NCI-H1694 (cell line): Measurements from ENCODE around the gene COL23A1.

Experiments used
- DNase-seq: peaks from one replicate; lab custom pipeline; 2025; lab: John Stamatoyannopoulos, UW

Gene COL23A1

DNA sequence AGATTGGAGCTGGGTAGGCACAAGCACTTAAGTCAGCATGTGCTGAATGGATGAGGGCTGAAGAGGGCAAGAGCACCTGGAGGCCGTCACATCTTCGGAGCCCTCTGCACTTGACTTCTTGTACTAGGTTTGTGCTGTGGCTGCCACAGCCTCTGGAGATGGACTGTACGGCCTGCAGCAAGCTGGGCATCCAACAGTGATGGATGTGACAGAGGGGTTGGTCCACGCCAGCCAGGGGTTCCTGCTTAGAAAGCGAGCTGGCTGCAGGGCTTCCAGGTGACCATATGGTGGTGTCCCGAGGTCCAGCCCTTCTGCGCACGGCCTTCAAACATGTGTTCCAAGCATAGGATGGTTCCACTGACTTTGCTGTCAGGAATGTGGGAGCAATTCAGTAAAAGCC is 292.4 kb downstream of the COL23A1 start:
- no peak for DNase-seq

DNA sequence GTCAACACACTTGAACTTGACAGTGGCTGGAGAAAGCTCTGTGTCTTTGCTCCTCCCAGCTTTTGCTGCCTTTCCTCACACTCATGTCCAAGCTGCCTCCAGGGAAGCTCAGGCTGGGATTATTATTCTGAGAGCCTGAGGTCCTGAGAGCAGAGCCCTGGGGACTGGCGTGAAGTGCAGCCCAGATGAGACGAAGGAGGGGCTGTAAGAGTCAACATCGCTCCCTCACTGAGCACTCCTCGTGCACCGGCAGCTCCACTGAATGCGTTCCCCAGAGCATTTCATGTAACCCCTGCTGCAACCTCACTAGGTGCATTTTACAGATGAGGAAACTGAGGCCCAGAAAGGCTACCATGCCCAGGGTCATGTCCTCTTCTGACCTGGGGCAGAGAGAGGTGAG is 294.1 kb downstream of the COL23A1 start:
- no peak for DNase-seq

DNA sequence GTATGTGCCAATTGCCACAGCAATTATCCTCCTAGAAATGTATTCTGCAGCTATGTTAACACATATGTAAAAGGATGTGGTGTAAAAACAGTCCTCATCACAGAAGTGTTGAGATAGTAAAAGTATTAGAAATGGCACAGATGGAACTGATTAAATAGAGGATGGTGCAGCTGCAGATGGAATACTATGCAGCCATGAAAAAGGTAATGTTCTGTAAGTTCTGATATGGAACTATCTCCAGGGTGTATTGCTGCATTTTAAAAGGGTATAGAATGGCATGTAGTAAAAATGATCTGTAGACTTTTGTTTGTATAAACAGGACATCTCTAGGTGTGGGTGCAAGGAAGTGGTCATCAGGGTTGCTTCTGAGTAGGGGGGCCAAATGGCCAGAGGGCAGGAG is 294.6 kb downstream of the COL23A1 start:
- no peak for DNase-seq

DNA sequence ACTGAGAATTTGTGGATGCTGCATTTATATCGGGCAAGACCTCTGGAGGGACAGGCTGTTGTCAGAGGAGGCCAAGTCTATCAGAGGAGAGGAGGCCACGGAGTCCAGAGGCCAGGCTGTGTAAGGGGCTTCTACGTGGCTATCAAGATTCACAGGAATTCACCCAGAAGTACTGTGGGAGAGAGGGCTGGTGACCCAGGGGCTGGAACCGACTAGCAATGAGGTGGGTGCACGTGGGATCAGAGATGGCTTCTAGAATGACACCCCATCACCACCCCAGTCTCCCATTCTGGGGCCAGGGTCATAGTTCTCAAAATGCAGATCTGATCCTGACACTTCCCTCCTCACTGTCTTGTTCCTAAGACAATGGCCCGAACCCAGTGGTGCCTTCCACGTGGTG is 296.4 kb downstream of the COL23A1 start:
- DNase-seq = no peak

DNA sequence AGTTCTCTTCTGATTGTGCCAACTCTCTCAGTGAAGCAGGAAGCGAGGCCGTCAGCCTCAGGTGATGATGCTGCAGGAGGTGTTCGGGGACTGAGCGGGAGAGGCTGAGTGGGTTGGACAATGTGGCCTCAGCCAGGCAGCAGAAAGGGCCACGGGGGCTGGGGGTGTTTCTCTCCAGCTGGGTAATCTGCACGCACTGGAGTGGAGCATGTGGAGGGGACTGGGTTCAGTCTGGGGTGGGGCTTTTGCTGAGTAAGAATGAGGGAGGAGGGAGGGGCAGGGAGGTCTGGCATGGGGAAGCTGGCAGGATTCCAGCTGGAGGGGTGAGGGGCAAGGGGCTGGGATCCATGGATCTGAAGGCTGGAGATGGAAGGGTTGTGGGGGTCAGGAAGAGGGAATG is 296.8 kb downstream of the COL23A1 start:
- DNase-seq = no peak

DNA sequence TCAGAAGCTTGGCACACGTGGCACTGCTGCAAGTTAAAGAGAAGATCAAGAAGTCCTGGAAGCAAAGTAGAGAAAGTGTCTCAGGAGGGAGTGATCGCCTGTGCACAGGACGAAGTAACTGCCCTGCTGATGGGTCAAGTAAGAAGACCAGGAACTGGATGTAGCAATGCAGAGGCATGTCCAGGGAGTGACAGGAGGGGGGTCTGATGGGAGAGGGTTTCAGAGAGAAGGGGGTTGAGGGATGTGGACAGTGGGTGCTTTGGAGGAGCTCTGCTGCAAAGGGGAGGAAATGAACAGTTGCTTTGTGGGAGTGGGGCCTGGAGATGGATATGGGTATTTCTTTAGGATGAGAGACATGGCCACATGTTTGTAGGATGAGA is 297.4 kb downstream of the COL23A1 start:
- no peak for DNase-seq

DNA sequence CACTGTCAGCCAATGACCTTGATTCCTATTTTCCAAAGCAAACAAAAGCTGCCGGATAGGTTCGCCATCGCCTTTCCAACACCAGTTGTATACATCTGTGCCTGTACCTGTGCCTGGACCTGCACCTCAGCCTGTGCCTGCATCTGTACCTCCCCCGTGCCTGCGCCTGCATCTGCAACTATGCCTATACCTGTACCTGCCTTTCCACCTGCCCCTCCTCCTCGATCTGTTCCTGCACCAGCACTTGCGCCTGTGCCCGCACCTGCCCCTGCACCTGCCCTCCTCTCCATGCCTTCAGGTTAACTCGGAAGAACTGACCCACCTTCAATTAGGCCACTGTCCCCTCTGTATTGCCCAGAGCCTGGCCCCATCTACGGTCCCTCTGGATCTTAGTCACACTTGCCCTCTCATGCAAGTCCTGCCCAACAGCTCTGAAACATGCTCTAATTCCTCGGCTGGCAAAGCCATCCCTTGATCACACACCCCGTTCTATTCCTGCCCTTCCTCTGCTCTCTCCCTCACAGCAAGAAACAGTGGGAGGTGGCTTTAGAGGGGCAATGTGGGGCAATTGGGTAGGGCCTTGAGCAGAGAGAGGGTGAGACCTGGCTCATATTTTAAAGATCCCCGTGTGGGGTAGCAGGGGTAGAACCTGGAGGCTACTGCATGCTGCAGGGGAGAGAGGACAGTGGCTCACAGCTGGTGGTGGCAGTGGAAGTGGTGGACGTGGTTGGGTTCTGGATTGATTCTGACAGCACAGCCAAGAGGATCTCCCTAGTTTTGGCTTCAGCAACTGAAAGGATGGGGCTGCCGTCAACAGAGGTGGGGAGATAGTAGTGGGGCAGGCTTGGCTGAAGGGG is 298.0 kb downstream of the COL23A1 start:
- DNase-seq = no peak

DNA sequence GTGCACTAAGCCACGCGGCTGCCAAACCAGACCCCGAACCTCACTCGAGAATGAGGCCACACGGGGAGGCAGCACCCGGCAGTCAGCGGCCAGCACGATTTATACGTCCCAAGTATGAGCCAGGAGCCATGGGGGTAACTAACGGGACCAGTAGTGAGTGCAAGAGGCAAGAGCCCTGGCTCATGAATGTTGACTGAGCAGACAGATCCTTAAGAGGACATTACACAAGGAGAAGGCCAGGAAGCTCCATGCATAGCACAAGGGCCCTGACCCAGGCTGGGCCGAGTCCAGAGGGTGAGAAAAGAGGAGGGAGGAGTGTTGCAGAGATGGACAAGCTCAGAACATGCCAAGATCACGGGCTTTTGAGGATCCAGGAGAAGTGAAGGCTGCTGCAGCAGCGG is 299.0 kb downstream of the COL23A1 start:
- no peak for DNase-seq

DNA sequence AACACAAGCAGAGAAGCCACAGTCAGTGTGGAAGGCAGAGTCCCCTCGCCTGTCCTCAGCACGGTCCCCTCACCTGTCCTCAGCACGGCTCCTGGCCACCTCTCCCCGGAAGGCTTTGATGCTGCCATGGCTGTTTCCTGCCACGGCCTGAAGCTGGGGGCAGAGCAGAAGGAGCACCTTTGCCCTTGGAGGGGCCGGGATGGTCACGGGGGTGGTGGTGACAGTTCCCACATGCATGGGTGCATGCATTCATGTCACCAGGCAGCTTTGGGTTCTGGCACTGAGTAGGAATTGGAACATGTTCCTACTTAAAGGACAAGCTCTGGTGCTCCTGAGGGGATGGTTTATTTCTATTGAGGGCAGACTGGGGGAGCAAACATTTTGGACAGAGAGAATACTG is 299.8 kb downstream of the COL23A1 start:
- DNase-seq = no peak

DNA sequence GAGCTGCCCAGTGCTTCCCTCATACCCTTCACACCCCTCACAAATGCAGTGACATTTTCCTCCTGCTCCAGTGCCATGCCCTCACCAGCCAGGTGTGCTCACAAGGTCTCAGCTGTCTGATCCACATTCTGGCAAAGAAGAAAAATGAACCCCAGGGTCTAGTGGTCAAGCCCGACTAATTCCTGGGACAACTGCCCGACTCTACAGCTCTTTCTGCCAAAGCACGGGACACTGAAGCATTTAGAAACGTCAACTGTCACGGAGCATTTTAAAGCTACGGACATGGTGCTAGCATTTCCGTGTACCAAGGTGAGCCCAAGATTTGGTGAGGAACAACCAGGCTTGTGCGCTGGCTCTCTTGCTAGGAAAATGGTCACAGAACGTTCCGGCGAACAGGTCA is 300.8 kb downstream of the COL23A1 start:
- no peak for DNase-seq

DNA sequence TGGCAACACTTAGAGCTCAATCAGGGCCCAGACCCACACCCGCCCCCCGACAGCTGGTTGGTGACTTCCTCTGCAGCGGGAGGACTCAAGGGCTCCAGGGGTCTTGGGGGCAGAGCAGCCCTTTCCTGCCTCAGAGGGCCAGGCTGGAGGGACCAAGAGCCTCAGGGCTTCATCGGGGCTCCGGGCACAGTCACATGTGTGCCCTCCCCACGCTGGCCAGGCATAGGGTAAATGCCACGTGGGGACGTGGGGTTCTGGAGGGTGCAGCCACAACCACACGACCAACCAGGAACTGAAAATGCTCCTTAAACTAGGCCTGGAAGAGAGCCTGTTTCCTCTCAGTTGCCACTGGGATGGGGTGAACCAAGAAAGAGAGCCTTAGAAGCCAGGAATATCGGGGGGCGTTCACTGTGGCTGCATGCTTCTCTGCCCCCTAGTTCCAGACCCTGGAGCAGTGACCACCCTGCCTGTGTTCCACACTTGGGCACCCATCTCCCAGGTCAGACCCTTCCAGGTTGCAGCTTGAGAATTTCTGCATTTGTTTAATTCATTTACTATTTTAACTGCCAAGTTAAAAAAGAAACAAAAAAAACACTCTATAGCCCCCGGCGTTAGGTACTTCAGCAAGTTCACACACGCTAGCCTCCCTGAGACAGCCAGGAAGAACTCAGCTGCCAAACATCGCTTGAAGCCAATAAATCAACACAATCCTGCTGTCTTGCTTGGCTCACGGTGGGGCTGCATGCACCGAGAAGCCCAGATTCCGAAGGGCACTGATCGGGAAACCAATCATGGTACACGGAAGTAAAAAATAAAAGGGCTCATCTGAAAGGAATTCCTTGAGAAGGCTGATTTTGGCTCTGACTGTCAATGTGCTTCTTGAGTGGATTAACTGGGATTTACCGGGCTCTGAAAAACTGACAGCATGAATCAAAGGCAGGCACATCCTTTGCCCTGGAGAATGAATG is 301.5 kb downstream of the COL23A1 start:
- DNase-seq = peak; percentile 46

DNA sequence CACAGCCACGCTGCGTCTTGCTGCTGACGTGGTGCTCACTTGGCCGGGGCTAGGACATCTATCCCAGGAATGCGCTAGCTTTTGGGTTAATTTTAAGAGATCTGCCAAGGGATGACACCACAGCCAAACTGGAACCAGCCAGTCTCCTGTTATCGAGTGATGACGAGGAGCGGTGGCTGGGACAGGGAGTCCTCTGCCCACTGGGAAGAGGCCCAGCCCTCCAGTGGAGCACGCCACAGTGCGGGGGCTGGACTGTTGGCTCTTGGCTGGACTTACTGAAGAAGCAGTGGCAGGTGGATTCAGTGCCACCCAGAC is 302.4 kb downstream of the COL23A1 start:
- DNase-seq = no peak

DNA sequence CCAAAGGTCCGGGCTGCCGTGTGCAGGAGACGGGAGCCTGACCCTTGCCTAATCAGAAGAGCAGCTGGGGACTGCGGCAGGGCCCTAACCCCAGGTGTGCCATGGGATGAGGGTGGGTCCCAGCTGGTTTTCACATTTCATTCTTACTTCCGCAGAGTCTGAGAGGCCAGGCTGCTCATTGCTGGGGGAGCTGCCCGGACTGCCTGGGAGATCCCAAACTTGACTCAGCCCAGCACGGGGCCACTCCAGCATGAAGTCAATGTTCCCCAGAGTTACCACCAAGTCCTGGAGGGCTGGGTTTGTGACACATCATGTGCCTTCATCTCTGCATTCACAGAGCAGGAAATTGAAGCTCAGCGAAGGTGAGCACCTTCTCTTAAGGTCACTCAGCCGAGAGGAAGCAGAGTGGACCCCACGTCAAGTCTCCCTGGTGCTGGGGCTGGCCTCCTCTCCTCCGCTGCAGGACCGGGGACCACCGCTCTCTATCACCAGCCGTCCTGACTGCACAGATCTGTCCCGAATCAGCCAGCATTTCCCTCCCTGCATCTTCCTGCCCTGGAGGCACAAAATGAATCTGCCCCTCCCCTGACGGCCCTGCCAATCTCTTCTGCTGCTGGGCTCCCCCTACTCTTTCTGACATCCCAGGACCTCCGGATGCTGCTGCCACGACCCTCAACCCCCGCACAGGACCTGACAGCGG is 303.0 kb downstream of the COL23A1 start:
- DNase-seq = no peak

DNA sequence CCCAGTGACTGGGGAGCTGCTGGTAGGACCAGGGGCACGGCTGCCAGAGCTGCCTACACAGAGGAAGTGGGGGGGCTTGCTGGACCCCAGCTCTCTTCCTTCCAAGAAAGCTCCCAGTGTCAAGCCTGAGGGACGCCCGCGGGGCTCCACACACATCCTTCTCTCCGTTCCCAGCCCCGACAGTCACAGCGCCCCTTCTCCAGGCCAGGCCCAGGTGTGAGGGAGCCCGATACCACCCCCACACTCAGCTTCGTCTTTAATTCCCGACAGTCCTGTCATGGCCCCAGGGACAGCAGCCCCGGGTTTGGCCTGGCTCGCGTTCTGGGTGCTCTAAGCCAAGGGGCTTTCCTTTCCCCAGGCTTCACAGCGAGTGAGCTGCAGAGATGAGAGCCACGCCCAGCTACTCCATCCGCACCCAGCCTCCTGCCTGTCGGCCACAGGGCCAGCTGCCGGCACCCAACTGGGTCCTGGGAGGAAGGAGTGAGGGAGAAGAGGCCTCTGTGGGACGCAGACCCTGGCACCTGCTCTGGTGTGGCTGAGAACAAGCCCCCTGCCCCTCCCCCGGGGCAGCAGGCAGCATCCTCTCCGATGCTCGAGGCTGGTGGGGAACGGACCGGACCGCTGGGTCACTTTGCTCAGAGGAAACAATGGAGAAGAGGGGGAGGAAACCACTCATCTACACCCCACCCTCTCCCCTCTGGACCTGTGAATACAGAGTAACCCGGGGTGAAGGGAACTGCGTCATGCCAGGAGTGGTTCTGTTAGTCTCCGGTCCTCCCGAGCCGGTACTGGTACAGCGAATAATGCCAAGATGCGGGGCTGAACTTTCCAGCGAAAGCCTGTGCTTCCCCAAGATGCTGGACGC is 303.7 kb downstream of the COL23A1 start:
- DNase-seq = no peak

DNA sequence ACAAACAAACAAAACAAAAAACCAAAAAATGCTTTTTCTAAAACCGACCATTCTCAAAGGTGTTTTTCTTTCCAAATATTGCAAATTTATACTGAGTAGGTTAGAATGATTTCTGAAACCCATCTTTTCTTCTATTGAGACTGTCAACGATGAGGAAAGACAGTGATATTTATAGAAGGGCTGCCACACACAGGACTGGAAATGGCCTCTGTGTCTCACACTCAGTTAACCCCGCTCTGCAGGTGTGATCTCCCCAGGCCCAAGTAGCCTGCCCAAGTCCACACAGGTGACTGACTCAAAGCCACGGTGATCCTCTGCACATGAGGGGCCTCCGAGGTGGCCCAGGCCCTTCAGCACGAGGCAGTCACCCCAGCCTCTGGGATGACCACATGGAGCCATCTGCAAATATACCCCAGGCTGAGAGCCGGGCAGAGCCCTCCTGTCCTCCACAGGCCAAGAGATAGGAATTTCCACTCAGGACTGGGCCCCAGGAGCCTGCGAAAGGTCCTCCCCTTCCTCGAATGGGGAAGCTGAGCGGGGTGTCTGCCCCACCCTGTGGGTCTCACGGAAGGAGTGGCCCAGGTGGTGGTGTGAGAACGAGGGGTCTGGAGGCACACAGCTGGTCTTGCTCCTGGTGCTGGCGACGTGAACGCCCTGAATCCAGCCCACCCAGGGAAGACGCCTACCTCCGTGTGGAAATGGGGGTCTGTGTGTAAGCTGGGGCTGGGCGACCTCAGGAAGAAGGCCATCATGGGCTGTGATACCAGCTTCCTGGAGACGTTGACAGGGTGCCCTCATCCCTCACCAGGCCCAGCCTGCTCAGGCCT is 304.6 kb downstream of the COL23A1 start:
- DNase-seq = no peak

DNA sequence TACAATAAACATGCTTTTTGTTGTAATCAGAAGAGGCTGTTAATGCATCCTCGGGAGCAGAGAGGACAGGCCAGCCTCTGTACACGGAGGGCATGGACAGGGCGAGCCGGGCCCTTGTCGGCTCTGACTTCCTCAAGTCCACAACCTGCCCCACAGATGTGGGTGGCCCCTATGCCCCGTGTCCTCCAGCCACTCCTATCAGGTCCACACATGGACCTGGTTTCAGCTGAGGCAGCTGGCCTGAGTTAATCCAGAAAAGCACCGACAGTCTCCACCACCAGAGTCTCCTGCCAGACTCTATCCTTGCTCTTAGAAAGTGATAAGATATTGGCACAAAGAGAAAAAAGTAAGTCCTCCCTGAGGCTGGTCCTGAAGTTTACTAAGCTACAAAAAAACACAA is 305.2 kb downstream of the COL23A1 start:
- no peak for DNase-seq

DNA sequence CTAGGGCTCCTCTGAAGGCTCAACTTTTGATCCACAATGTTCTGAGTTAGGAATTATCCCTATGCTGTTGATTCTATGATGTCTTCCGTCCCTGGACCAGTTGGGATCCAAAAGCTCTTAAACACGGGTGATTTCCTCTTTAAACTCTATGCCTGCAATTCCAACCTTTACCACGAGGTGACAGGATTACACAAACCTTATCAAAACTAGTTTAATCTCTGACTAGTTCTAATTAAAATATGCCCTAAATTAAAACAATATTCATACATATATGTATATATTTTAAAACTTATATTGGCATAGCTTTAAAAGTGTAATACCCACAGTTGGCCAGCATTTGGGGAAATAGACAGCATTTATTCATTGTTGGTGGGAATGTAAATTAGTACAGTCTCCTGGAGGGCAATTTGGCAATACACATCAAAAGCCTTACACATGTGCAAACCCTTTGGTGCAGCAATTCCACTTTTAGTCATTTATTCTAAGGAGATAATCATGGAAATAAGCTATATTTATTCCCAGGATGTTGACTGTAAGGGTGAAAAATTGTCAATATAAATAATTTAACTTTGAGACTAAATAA is 306.0 kb downstream of the COL23A1 start:
- peak; percentile 36 for DNase-seq

DNA sequence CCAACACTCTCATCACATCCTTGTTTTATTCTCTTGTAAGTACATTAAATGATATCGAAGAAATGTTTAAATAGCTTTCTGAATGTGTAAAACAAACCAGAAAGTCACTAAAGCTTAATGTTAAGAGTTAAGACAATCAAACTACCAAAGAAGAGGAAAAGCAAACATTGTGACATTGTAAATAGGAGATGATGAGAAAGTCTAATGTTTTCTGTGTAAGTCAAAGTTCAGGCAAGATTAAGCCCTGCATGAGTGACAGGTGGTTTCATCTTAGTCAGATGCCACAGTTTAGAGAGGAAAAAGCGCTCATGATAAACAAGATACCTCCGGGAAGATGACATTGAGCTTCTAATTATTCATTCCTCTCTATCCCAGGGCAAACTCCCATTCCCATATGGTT is 306.7 kb downstream of the COL23A1 start:
- no peak for DNase-seq

DNA sequence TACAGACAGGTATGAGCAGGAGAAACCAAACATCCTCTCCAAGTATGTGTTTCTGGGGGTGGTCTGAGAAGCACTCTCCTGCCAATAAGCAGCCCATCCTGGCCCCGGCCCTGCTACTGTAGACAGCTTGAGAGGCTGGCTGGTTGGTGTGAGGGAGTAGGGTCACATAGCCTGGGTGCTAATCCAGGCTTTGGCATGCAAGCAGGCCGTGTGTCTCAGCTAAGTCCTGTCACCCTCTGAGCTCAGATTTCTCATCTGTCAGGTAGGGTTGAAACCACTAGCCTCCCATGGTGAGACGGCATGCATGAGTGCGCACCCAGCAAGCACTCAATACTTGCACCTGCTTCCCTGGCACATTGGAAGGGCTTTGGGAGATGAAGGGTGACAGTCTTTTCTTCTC is 307.8 kb downstream of the COL23A1 start:
- DNase-seq = no peak

DNA sequence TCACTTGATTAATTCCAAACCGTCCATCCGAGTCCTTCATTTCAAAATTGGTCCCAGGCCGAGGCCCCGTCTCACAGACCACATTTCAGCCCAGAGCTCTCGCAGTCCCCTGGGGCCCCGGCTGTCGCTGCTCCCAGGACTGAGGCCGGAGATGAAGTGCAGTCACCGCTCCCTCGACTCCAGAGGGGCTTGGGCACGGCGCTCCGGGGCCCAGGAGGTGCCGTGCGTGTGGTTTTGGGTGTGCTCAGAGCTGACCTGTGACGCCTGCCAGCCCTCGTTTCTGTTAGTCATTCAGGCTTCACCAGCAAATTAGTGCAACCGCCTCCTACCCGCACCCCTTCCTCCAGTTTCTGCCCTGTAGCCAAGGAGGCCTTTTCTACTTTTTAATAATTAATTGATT is 308.9 kb downstream of the COL23A1 start:
- DNase-seq = no peak
